HG03175 (cell line): ENCODE measurements around the gene TCTN3.
"Not testable (repeated sequence)": the region's sequence is repeated elsewhere in the genome, so short reads cannot be mapped to it uniquely, and the experiment has no call there.

Source experiments
- ATAC-seq: cut with Tn5 transposase; IDR thresholded peaks from one replicate; pipeline ENCODE4 v1.9.1; 2021; ENCODE audit warnings: mild to moderate bottlenecking, moderate library complexity; ENCODE audit not compliant: unreplicated experiment

TCTN3 gene

GRCh38 chr10:95691281-95691680 lies 2.4 kb downstream of the TCTN3 start:
- ATAC-seq = no peak

DNA sequence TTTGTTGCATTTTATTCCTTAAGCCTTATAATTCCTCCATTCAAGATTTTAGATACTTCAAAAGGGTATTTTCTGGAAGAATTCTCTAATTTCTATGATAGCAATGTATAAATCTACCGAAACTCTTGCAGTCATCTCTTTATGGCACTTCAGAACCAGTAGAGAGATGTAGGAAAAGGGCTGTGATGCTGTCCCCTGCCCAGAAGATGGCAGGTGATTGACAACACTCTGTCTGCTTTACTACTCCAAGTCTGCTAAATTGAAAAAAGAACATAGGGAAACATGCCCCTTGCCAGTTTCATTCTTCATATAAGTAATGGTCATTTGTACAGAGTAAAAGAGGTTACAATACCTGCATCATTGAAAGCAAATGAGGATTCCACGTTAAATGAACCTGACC lies 5.1 kb downstream of the TCTN3 start:
- no peak for ATAC-seq

GRCh38 chr10:95683966-95684365 lies 9.8 kb downstream of the TCTN3 start:
- no peak for ATAC-seq

GRCh38 chr10:95675403-95676116 lies 18.2 kb downstream of the TCTN3 start:
- no peak for ATAC-seq

- no peak for ATAC-seq
Measured at GRCh38 chr10:95674643-95675042, 19.1 kb downstream of the TCTN3 start.

- ATAC-seq = not testable (repeated sequence)
Measured at GRCh38 chr10:95672641-95673040, 21.1 kb downstream of the TCTN3 start.

DNA sequence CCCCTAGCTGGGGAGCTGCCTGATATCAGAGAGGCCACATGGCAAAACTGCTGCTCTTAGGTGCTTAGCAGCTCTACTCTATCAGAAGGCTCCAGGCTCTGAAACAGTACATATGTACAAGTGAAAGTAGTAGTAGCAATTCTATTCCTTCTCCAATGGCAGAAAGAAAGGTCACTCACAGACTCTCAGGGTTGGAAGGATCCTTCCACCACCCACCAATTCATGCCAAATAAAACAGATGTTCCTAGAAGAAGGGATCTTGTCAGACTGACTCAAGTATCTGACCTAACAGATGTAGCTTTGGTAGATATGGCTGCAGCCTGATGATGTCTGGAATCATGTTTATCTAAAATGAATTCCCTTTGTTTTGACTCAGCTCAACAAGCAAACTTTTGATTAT lies 29.2 kb downstream of the TCTN3 start:
- ATAC-seq = no peak

- ATAC-seq = no peak
Measured at GRCh38 chr10:95663496-95663895, 30.2 kb downstream of the TCTN3 start.

GRCh38 chr10:95661818-95662217 lies 31.9 kb downstream of the TCTN3 start:
- ATAC-seq = no peak

DNA sequence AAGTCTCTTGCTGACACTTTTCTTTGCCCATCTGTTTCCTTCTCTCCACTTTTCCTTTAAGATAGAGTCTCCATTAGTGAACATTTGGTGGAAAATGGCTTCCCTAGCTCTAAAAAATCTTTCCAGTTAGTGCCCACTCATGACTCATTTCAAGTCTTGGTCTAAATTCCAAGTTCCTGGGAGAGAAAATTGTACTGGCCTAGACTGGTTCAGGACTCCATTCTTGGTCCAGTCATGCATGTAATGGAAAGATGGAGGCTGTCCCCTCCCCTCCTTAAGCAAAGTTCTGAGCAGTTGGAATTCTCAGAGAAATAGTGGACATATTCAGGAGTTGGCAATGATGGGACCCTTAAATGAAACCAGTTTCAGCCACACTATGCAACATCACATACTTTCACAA lies 33.4 kb downstream of the TCTN3 start:
- ATAC-seq = no peak

DNA sequence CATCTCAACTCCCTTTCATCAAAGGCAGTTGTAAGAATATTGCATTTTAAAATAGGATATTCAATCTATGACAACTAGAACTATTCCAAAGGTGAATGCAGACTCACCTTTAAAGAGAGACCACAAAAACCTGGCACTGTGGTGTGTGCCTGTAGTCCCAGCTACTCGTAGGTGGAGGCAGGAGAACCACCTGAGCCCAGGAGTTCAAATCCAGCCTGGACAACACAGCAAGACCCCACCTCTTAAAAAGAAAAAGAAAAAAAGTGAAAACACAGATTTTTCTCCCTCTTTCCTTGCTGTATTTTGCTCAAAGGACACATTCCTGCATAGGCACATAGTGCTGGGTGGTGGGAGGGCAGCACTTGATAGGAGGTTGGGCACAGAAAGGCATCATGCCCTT lies 36.5 kb downstream of the TCTN3 start:
- no peak for ATAC-seq

GRCh38 chr10:95656291-95657164 lies 37.2 kb downstream of the TCTN3 start, which contains the start of gene ALDH18A1:
Gene ALDH18A1, minus strand, starts transcription at chr10:95656711. Its CDS starts 3,334 bp downstream, at chr10:95653377.
- peak; percentile 85 for ATAC-seq

DNA sequence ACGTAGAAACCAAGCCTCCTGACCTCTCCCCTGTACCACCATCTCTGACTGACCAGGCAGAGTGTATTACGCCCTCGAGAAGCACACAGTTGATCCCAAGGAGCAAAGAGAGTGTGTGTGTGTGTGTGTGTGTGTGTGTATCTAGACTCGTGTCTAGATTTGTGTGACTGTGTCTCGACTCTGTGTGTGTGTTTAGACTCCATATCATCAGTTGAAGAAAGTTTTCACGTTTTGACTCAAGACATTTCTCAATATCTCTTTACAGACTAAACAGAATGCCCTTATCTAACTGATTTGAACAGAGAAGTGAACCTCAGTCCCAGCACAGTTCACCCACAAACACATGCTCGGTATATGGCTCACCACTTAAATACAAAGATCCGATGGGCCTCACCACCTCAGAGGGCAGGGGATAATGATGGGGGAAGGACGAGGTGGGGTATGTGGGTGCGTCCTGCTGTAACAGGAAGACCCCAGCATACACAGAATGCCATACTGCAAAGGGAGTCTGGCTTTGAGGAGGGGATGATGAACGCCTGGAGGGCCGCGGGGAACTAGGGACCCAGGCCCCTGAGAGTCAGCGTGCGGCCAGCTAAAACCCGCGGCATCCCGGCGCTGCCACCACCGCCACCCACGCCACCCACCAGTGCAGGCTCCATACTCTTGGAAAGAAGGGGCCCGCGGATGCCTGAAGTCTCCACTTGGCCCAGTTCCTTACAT lies 38.0 kb downstream of the TCTN3 start:
- ATAC-seq = peak; percentile 22

- ATAC-seq = no peak
Measured at GRCh38 chr10:95653895-95654294, 39.8 kb downstream of the TCTN3 start.

DNA sequence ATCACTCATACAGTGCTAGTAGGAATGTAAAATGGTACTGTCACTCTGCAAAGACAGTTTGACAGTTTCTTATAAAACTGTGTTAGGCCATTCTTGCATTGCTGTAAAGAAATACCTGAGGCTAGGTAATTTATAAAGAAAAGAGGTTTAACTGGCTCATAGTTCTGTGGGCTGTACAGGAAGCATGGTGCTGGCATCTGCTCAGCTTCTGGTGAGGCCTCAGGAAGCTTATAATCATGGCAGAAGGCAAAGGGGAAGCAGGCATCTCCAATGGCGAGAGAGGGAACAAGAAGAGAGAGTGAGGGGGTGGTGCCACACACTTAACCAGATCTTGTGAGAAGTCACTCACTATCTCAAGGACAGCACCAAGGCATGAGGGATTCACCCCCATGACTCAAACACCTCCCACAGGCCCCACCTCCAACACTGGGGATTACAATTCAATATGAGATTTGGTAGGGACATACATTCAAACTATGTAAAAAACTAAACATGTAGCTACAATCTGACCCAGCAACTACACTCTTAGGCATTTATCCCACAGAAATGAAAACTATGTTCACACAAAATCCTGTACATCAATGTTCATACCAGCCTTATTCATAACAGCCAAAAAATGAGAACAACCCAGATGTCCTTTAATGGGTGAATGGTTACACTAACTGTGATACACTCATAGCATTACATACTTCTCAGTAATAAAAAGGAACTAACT lies 42.2 kb downstream of the TCTN3 start:
- no peak for ATAC-seq

DNA sequence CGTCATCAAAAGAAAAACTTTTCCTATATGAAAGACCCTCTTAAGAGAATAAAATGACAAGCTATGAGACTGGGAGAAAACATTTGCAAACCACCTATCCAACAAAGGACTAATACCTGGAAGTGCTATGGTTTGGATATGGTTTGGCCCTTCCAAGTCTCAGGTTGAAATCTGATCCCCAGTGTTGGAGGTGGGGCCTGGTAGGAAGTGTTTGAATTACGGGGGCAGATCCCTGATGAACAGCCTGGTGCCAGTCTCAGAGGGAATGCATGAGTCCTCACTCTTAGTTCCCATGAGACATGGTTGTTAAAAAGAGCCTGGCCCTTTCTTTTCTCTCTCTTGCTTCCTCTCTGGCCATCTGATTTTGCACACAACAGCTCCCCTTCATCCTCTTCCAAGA lies 43.5 kb downstream of the TCTN3 start:
- no peak for ATAC-seq

GRCh38 chr10:95648138-95648537 lies 45.6 kb downstream of the TCTN3 start:
- no peak for ATAC-seq

DNA sequence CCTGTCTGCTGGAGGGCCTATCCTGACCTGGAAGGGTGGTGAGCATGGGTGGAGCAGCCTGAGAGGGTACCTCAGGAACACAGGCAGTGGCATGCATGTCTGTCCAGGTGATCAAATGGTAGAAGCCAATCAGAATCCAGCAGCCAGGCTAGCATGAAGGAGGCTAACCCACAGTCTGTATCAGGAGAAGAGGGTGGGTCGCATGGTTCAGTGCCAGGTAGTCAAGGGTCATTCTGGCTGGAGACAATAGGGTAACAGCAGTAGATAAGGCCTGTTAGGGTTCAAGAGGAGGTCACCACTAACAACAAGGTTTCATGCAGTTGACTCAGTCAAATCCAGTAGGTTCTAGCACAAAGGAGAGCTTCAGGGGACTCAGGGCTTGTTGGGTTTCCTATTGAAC lies 47.6 kb downstream of the TCTN3 start:
- ATAC-seq = no peak

DNA sequence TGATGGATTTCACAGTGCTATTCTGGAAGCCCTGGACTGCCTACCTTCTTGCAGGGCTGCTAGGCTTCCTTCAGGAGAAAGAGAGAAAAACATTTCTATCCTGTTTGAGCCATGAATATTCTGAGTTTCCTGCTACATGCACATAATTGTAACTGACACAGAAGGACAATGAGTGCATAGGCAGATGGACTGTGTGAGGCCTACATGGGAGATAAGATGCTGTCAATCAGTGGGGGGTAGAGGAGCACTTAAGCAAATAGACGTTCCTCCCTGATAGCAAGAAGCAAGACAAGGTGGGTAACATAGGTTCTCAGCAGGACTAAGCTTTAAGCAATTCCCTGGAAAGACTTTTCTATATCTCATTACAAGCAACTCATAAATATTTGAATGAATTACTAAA lies 48.8 kb downstream of the TCTN3 start:
- ATAC-seq = no peak

DNA sequence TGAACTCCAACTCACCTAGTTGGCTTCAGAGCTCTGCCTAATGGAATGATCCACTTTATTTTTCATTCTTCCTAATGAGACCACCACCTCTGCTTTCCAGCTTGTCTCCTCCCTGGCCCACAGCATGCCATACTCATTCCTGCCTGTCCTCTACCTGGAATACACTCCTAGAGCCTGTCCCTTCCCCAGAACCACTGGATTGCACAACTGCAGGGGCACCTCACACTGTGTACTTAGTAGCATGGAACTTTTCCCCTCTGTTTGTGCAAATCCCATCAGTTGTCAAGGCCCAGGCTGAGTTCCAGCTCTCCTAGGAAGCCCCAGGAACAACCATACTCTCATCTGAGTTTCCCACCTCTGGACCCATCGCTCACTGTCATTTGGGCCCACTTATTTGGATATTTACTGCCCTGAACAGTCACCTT lies 52.8 kb downstream of the TCTN3 start:
- no peak for ATAC-seq

DNA sequence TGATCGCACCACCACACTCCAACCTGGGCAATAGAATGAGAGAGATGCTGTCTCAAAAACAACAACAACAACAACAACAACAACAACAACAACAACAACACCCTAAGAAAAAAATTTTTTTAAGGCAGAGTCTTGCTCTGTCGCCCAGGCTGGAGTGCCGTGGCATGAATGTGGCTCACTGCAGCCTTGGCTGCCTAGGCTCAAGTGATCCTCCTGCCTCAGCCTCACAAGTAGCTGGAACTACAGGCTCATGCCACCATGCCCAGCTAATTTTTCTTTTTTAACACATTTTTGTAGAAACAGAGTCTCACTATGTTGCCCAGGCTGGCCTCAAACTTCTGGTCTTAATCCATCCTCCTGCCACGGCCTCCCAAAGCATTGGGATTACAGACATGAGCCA lies 55.8 kb downstream of the TCTN3 start:
- ATAC-seq = no peak
